Smooth muscle cell (in vitro differentiated cells): ENCODE measurements around the gene SUSD6. TPM values are rescaled to one million over a fixed set of nuclear protein-coding genes. Genes with fewer than 3 reads are reported as not detected.

Experiments used
- DNase-seq: peaks from one replicate; lab custom pipeline; 2025; ENCODE audit not compliant: unreplicated experiment; lab: John Stamatoyannopoulos, UW
- H2AFZ ChIP-seq: fragments of 200-600 bp; sonication (generic); 2 replicates; pipeline ENCODE4 v1.6.0; 2016; ENCODE audit warnings: antibody characterized with exemption, low read depth, mild to moderate bottlenecking
- H3F3A ChIP-seq: fragments of 200-600 bp; sonication (generic); 2 replicates; pipeline ENCODE4 v1.6.0; 2017; ENCODE audit warnings: antibody characterized with exemption, low read depth
- H3K27ac ChIP-seq: fragments of 200-600 bp; sonication (generic); 2 replicates; pipeline ENCODE4 v1.5.1; 2016; ENCODE audit warnings: low read depth, mild to moderate bottlenecking
- H3K27me3 ChIP-seq: fragments of 200-600 bp; sonication (generic); 2 replicates; pipeline ENCODE4 v1.6.1; 2016; ENCODE audit warnings: low read depth, mild to moderate bottlenecking
- H3K36me3 ChIP-seq: fragments of 200-600 bp; sonication (generic); 2 replicates; pipeline ENCODE4 v1.5.1; 2016; ENCODE audit warnings: low read depth
- H3K4me1 ChIP-seq: fragments of 200-600 bp; sonication (generic); 2 replicates; pipeline ENCODE4 v1.5.1; 2016; ENCODE audit warnings: low read depth
- H3K4me2 ChIP-seq: fragments of 200-600 bp; sonication (generic); 2 replicates; pipeline ENCODE4 v1.6.0; 2016; ENCODE audit warnings: mild to moderate bottlenecking
- H3K4me3 ChIP-seq: fragments of 200-600 bp; sonication (generic); 2 replicates; pipeline ENCODE4 v1.5.1; 2016; ENCODE audit warnings: mild to moderate bottlenecking
- H3K79me2 ChIP-seq: fragments of 200-600 bp; sonication (generic); 2 replicates; pipeline ENCODE4 v1.6.0; 2016; ENCODE audit warnings: low read depth, mild to moderate bottlenecking
- H3K9ac ChIP-seq: fragments of 200-600 bp; sonication (generic); 2 replicates; pipeline ENCODE4 v1.6.0; 2016; ENCODE audit warnings: low read depth
- H3K9me3 ChIP-seq: fragments of 200-600 bp; sonication (generic); replicated peaks from 2 replicates; pipeline ENCODE4 v1.5.1; 2016; ENCODE audit warnings: low read depth
- H4K20me1 ChIP-seq: fragments of 200-600 bp; sonication (generic); 2 replicates; pipeline ENCODE4 v1.6.0; 2016; ENCODE audit warnings: low read depth
- CTCF ChIP-seq: fragments of 200-600 bp; sonication (generic); IDR thresholded peaks from 2 replicates; pipeline ENCODE4 v1.5.1; 2017; ENCODE audit warnings: borderline replicate concordance, mild to moderate bottlenecking, antibody characterized with exemption; ENCODE audit not compliant: insufficient read depth, poor library complexity, severe bottlenecking
- WGBS: methylation state at CpG from one replicate; pipeline ENCODE4 v1.1.7; 2016; ENCODE audit warnings: low lambda C conversion rate; 5-methylcytosine and 5-hydroxymethylcytosine counted together
- polyA plus RNA-seq: library from polyadenylated mRNA; unstranded; fragments of >200 nt; fragmentation: Nextera tagmentation; extraction: Ambion mirVana; gene quantifications from 2 replicates; pipeline ENCODE4 v1.2.1, GENCODE V29; 2016
- total RNA-seq: library from RNA; depleted of rRNA; stranded (reverse); fragments of >200 nt; gene quantifications from 2 replicates; pipeline ENCODE4 v1.2.3, GENCODE V29; 2014

Gene SUSD6
- total and polyA plus RNA-seq, 2 experiments from 2014 or later, result 15.8 to 25.9 TPM

GRCh38 chr14:69582829-69583228 lies 28.6 kb upstream of the SUSD6 start:
- Histone ChIP-seq H3K27me3 (no peaks in the 10 kb centered on the region), H3K4me1 (no peaks in the 10 kb centered on the region), H3F3A (no peaks in the 10 kb centered on the region), H2AFZ (no peak overlapping the region), H3K9ac (no peak overlapping the region), H3K9me3 (no peaks in the 10 kb centered on the region), H3K4me3 (no peak overlapping the region), H4K20me1 (no peaks in the 10 kb centered on the region), H3K4me2 (no peak overlapping the region), H3K27ac (no peak overlapping the region), H3K79me2 (no peaks in the 10 kb centered on the region), H3K36me3 (no peaks in the 10 kb centered on the region)
- no peak for TF ChIP-seq CTCF
- no peak for DNase-seq
- WGBS, result 87% methylated on average over 4 of the region's 4 CpGs

- Histone ChIP-seq H3K4me3 (no peak overlapping the region), H4K20me1 (no peaks in the 10 kb centered on the region), H3K79me2 (no peaks in the 10 kb centered on the region), H3K9ac (no peak overlapping the region), H3K27me3 (no peaks in the 10 kb centered on the region), H3K27ac (no peak overlapping the region), H2AFZ (no peak overlapping the region), H3K4me1 (no peaks in the 10 kb centered on the region), H3K9me3 (no peaks in the 10 kb centered on the region), H3K36me3 (no peaks in the 10 kb centered on the region), H3F3A (no peaks in the 10 kb centered on the region), H3K4me2 (no peak overlapping the region)
- no peak for DNase-seq
- WGBS, result 100% methylated on average over 1 of the region's 1 CpG
- TF ChIP-seq CTCF, result no peak
Observed at GRCh38 chr14:69584389-69584788, 27.0 kb upstream of the SUSD6 start.

- H4K20me1 ChIP-seq, result no peaks in the 10 kb centered on the region
- no peak for DNase-seq
- no peaks in the 10 kb centered on the region for H3F3A ChIP-seq
- H2AFZ ChIP-seq, result no peak overlapping the region
- no peak overlapping the region for H3K4me2 ChIP-seq
- peaks cover 3% of the 10 kb centered on the region for H3K4me1 ChIP-seq
- H3K9me3 ChIP-seq, result no peaks in the 10 kb centered on the region
- no peaks in the 10 kb centered on the region for H3K79me2 ChIP-seq
- no peak overlapping the region for H3K9ac ChIP-seq
- no peaks in the 10 kb centered on the region for H3K27me3 ChIP-seq
- no peak overlapping the region for H3K27ac ChIP-seq
- 97% methylated on average over 4 of the region's 4 CpGs for WGBS
- H3K4me3 ChIP-seq, result no peak overlapping the region
- TF ChIP-seq CTCF, result no peak
- no peaks in the 10 kb centered on the region for H3K36me3 ChIP-seq
Observed at GRCh38 chr14:69586404-69586803, 25.0 kb upstream of the SUSD6 start.

- H3K4me2 ChIP-seq, result no peak overlapping the region
Observed at GRCh38 chr14:69587389-69587788, 24.0 kb upstream of the SUSD6 start.

More at GRCh38 chr14:69587389-69587788, 24.0 kb upstream of the SUSD6 start:
- H3K4me1 ChIP-seq, result peaks cover 4% of the 10 kb centered on the region
- H3K4me3 ChIP-seq, result no peak overlapping the region
- H3K79me2 ChIP-seq, result no peaks in the 10 kb centered on the region
- no peak for TF ChIP-seq CTCF
- DNase-seq, result no peak
- H2AFZ ChIP-seq, result no peak overlapping the region
- no peaks in the 10 kb centered on the region for H4K20me1 ChIP-seq
- H3K27me3 ChIP-seq, result no peaks in the 10 kb centered on the region
- no peaks in the 10 kb centered on the region for H3K9me3 ChIP-seq
- no peak overlapping the region for H3K27ac ChIP-seq
- H3K36me3 ChIP-seq, result no peaks in the 10 kb centered on the region
- WGBS, result 76% methylated on average over 8 of the region's 8 CpGs
- H3K9ac ChIP-seq, result no peak overlapping the region
- H3F3A ChIP-seq, result no peaks in the 10 kb centered on the region
